Fibroblast of mammary gland (primary cell): ENCODE results near the gene HPSE.
"Not testable (repeated sequence)": the region's sequence is repeated elsewhere in the genome, so short reads cannot be mapped to it uniquely, and the experiment has no call there.

Experiments used
- DNase-seq: peaks from one replicate; pipeline ENCODE4 v3.0.0-alpha.2; 2010; ENCODE audit warnings: low read depth
- H3K4me3 ChIP-seq: 2 replicates; pipeline ENCODE4 v1.5.1; 2011; ENCODE audit warnings: low read depth, mild to moderate bottlenecking, low read length, moderate library complexity; ENCODE audit not compliant: control insufficient read depth
- CTCF ChIP-seq: conservative IDR thresholded peaks from 2 replicates; pipeline ENCODE4 v1.5.1; 2011; ENCODE audit warnings: low read depth, low read length, inconsistent platforms; ENCODE audit not compliant: control insufficient read depth, insufficient read depth

Gene HPSE

GRCh38 chr4:83307920-83308319 is 26.7 kb downstream of the HPSE start:
- DNase-seq = no peak
- TF ChIP-seq CTCF = no peak
- no peak overlapping the region for H3K4me3 ChIP-seq

- no peak overlapping the region for H3K4me3 ChIP-seq
- no peak for TF ChIP-seq CTCF
- no peak for DNase-seq
Observed at GRCh38 chr4:83305187-83305586, 29.5 kb downstream of the HPSE start.

GRCh38 chr4:83297548-83298260 is 36.9 kb downstream of the HPSE start:
- DNase-seq = no peak
- no peak overlapping the region for H3K4me3 ChIP-seq
- no peak for TF ChIP-seq CTCF

- no peak for TF ChIP-seq CTCF
- DNase-seq = no peak
- no peak overlapping the region for H3K4me3 ChIP-seq
Observed at GRCh38 chr4:83293305-83294046, 41.2 kb downstream of the HPSE start.

- not testable (repeated sequence) for DNase-seq, H3K4me3 ChIP-seq
Observed at GRCh38 chr4:83290059-83290774, 44.4 kb downstream of the HPSE start.

GRCh38 chr4:83288381-83288780 is 46.3 kb downstream of the HPSE start:
- DNase-seq, H3K4me3 ChIP-seq: not testable (repeated sequence)

- peak; percentile 73 for DNase-seq
- peak overlapping the region; percentile 72 for H3K4me3 ChIP-seq
- no peak for TF ChIP-seq CTCF
Observed at GRCh38 chr4:83285055-83285407, 49.6 kb downstream of the HPSE start.
